Activated B cell treated with CpG ODN at 0.5 μM for 24 hours (primary cell): ENCODE data around the gene ASMTL. TPM values are rescaled to one million over a fixed set of nuclear protein-coding genes. Genes with fewer than 3 reads are reported as not detected.

Source experiments
- ATAC-seq: fragments of 200-7000 bp; cut with Tn5 transposase; one replicate; pipeline ENCODE4 v1.10.0; 2021; ENCODE audit warnings: low read depth, mild to moderate bottlenecking, moderate library complexity
- CTCF ChIA-PET: fragments of 350-600 bp; sonication (Branson Sonifier 250); formaldehyde crosslinking; loops from one replicate; lab custom pipeline; 2021; ENCODE audit warnings: antibody characterized with exemption; lab: Charles Lee
- POLR2A ChIA-PET: fragments of 350-600 bp; sonication (Branson Sonifier 250); formaldehyde crosslinking; loops from one replicate; lab custom pipeline; 2021; ENCODE audit warnings: antibody characterized with exemption; lab: Charles Lee
- DNase-seq: peaks from one replicate; pipeline ENCODE4 v3.0.0; 2022
- H3K27ac Mint-ChIP-seq: one replicate; pipeline ENCODE4 v1.8.0; 2020; ENCODE audit warnings: mixed read lengths
- H3K27me3 Mint-ChIP-seq: one replicate; pipeline ENCODE4 v1.8.0; 2021; ENCODE audit warnings: mixed read lengths
- H3K36me3 Mint-ChIP-seq: one replicate; pipeline ENCODE4 v1.8.0; 2021; ENCODE audit warnings: low read depth, mixed read lengths
- H3K4me1 Mint-ChIP-seq: one replicate; pipeline ENCODE4 v1.8.0; 2021; ENCODE audit warnings: mixed read lengths
- H3K4me3 Mint-ChIP-seq: one replicate; pipeline ENCODE4 v1.8.0; 2020; ENCODE audit warnings: mild to moderate bottlenecking, mixed read lengths
- H3K9me3 Mint-ChIP-seq: one replicate; pipeline ENCODE4 v1.8.0; 2020; ENCODE audit warnings: mixed read lengths
- CTCF ChIP-seq: fragments of 200-600 bp; IDR thresholded peaks from one replicate; pipeline ENCODE4 v1.8.0; 2022; ENCODE audit warnings: antibody characterized with exemption, mild to moderate bottlenecking
- intact Hi-C: fragments of 100-400 bp; cut with micrococcal nuclease; formaldehyde crosslinking; loops from one replicate; pipeline ENCODE4 v1.15.1; 2024
- total RNA-seq: library from RNA; stranded (reverse); gene quantifications from 2 replicates; pipeline ENCODE4 v1.2.3, GENCODE V29; 2022

The ASMTL gene
- total RNA-seq, 1 donor from 2014 or later, result 52.1 TPM

GRCh38 chrX:1398431-1399340 lies 54.0 kb downstream of the ASMTL start:
- intact Hi-C loops, result no loop called here
- no peak for ATAC-seq
- no peak overlapping the region for H3K27ac Mint-ChIP-seq

GRCh38 chrX:1397441-1398270 lies 55.1 kb downstream of the ASMTL start:
- ATAC-seq (no peak), DNase-seq (no peak)
- TF ChIP-seq CTCF, result no peak
- H3K4me1 Mint-ChIP-seq, result peaks cover 11% of the 10 kb centered on the region
- no peak overlapping the region for H3K4me3 Mint-ChIP-seq
- peaks cover 31% of the 10 kb centered on the region for H3K36me3 Mint-ChIP-seq
- H3K27ac Mint-ChIP-seq, result no peak overlapping the region
- H3K9me3 Mint-ChIP-seq, result no peaks in the 10 kb centered on the region
- intact Hi-C loops, result no loop called here
- ChIA-PET CTCF (no interaction called here), POLR2A (no interaction called here)
- no peaks in the 10 kb centered on the region for H3K27me3 Mint-ChIP-seq

More at GRCh38 chrX:1398431-1399340, 54.0 kb downstream of the ASMTL start:
- POLR2A ChIA-PET, result no interaction called here
- TF ChIP-seq CTCF, result no peak
- Mint-ChIP-seq H3K9me3 (no peaks in the 10 kb centered on the region), H3K4me3 (no peak overlapping the region), H3K36me3 (peaks cover 31% of the 10 kb centered on the region), H3K27me3 (no peaks in the 10 kb centered on the region), H3K4me1 (peaks cover 4% of the 10 kb centered on the region)
- CTCF ChIA-PET, result no interaction called here
- no peak for DNase-seq

GRCh38 chrX:1397001-1397400 lies 55.7 kb downstream of the ASMTL start:
- Mint-ChIP-seq H3K9me3 (no peaks in the 10 kb centered on the region), H3K36me3 (peaks cover 31% of the 10 kb centered on the region), H3K27ac (no peak overlapping the region), H3K4me3 (no peak overlapping the region), H3K27me3 (no peaks in the 10 kb centered on the region), H3K4me1 (peaks cover 11% of the 10 kb centered on the region)
- TF ChIP-seq CTCF, result no peak
- DNase-seq, result no peak
- intact Hi-C loops, result no loop called here
- no peak for ATAC-seq
- POLR2A ChIA-PET, result no interaction called here
- CTCF ChIA-PET, result no interaction called here

GRCh38 chrX:1395646-1396216 lies 57.0 kb downstream of the ASMTL start:
- H3K9me3 Mint-ChIP-seq, result no peaks in the 10 kb centered on the region
- DNase-seq (no peak), ATAC-seq (no peak)
- ChIA-PET CTCF (no interaction called here), POLR2A (no interaction called here)
- peaks cover 18% of the 10 kb centered on the region for H3K4me1 Mint-ChIP-seq
- no peak overlapping the region for H3K4me3 Mint-ChIP-seq
- TF ChIP-seq CTCF, result no peak
- H3K27ac Mint-ChIP-seq, result no peak overlapping the region
- H3K27me3 Mint-ChIP-seq, result no peaks in the 10 kb centered on the region
- peaks cover 32% of the 10 kb centered on the region for H3K36me3 Mint-ChIP-seq
- intact Hi-C loops, result no loop called here
